A549 treated with RU486 at 1 μM for 4 hours (cell line): ENCODE measurements around the gene NR1H2. TPM values are rescaled to one million over a fixed set of nuclear protein-coding genes. Genes with fewer than 3 reads are reported as not detected.

Experiments used
- total RNA-seq: library from RNA; stranded (reverse); fragments of 200-300 nt; extraction: Qiagen RNA extraction; gene quantifications from 5 replicates; pipeline ENCODE4 v1.2.3, GENCODE V29; 2022; ENCODE audit warnings: low read depth

NR1H2 gene
- 56.2 to 87.1 TPM (median 77.9 TPM) in 5 replicates for total RNA-seq

GRCh38 chr19:50376166-50377050 lies at the start of gene NR1H2:
Gene NR1H2, plus strand, starts transcription at chr19:50376457. Its CDS starts 1,149 bp downstream, at chr19:50377606.

GRCh38 chr19:50329146-50329925 lies 46.9 kb upstream of the NR1H2 start, which contains the start of gene KCNC3:
Gene KCNC3, minus strand, starts transcription at chr19:50329377. Its CDS starts 295 bp downstream, at chr19:50329082.

GRCh38 chr19:50365434-50366306 lies 10.6 kb upstream of the NR1H2 start, which contains the start of gene NAPSA:
Gene NAPSA, minus strand, starts transcription at chr19:50365639. Its CDS starts 18 bp downstream, at chr19:50365621.

GRCh38 chr19:50383852-50384684 lies 7.8 kb downstream of the NR1H2 start, which contains the start of gene POLD1:
Gene POLD1, plus strand, starts transcription at chr19:50384347. Its CDS starts 14,505 bp downstream, at chr19:50398852.

GRCh38 chr19:50418176-50419021 lies 42.1 kb downstream of the NR1H2 start, which contains the start of gene SPIB:
Gene SPIB, plus strand, starts transcription at chr19:50418938. Its CDS starts 25 bp downstream, at chr19:50418963.

GRCh38 chr19:50432221-50433028 lies 56.2 kb downstream of the NR1H2 start, which contains the start of gene MYBPC2:
Gene MYBPC2, plus strand, starts transcription at chr19:50432892. Its CDS starts 62 bp downstream, at chr19:50432954.

Other genes with a start within 250 kb of the NR1H2 start
- not detected in 5 replicates for gene IZUMO2, start 213.2 kb upstream of the NR1H2 start, total RNA-seq
- 5.0 to 8.3 TPM (median 6.5 TPM) in 5 replicates for gene MYH14, start 172.8 kb upstream of the NR1H2 start, total RNA-seq
- gene KCNC3, start 47.1 kb upstream of the NR1H2 start, total RNA-seq = 1.0 to 1.5 TPM (median 1.2 TPM) in 5 replicates
- gene NAPSA, start 10.8 kb upstream of the NR1H2 start, total RNA-seq = 0.71 to 1.3 TPM (median 0.94 TPM) in 5 replicates
- 50.1 to 85.6 TPM (median 81.0 TPM) in 5 replicates for gene POLD1, start 7.9 kb downstream of the NR1H2 start, total RNA-seq
- gene SPIB, start 42.5 kb downstream of the NR1H2 start, total RNA-seq = 0.11 to 0.52 TPM (median 0.23 TPM) in 4 of 5 replicates, not detected in the other
- gene MYBPC2, start 56.4 kb downstream of the NR1H2 start, total RNA-seq = not detected in 5 replicates
- 102 to 160 TPM (median 147 TPM) in 5 replicates for gene EMC10, start 100.0 kb downstream of the NR1H2 start, total RNA-seq
- 1.8 to 2.2 TPM (median 1.9 TPM) in 5 replicates for gene GARIN5A, start 100.4 kb downstream of the NR1H2 start, total RNA-seq
- 54.8 to 89.3 TPM (median 79.2 TPM) in 5 replicates for gene JOSD2, start 134.7 kb downstream of the NR1H2 start, total RNA-seq
- not detected in 5 replicates for gene ASPDH, start 137.5 kb downstream of the NR1H2 start, total RNA-seq
- gene LRRC4B, start 192.0 kb downstream of the NR1H2 start, total RNA-seq = 0.34 to 0.69 TPM (median 0.47 TPM) in 5 replicates